Osteocyte (in vitro differentiated cells): ENCODE results near the gene ARSI. TPM values are rescaled to one million over a fixed set of nuclear protein-coding genes. Genes with fewer than 3 reads are reported as not detected.

ENCODE experiments used
- DNase-seq: peaks from one replicate; pipeline ENCODE4 v3.0.0; 2021; ENCODE audit warnings: mixed read lengths; ENCODE audit not compliant: unreplicated experiment; ENCODE audit errors: extremely low spot score
- H3K27ac Mint-ChIP-seq: one replicate; pipeline ENCODE4 v1.8.0; 2021; ENCODE audit warnings: mild to moderate bottlenecking, mixed read lengths; ENCODE audit not compliant: unreplicated experiment
- H3K27me3 Mint-ChIP-seq: one replicate; pipeline ENCODE4 v1.8.0; 2021; ENCODE audit warnings: mixed read lengths; ENCODE audit not compliant: unreplicated experiment
- H3K36me3 Mint-ChIP-seq: one replicate; pipeline ENCODE4 v1.8.0; 2021; ENCODE audit warnings: mixed read lengths; ENCODE audit not compliant: unreplicated experiment
- H3K4me1 Mint-ChIP-seq: one replicate; pipeline ENCODE4 v1.8.0; 2021; ENCODE audit warnings: mixed read lengths; ENCODE audit not compliant: unreplicated experiment
- H3K4me3 Mint-ChIP-seq: one replicate; pipeline ENCODE4 v1.8.0; 2021; ENCODE audit warnings: mild to moderate bottlenecking, moderate library complexity, mixed read lengths; ENCODE audit not compliant: unreplicated experiment
- H3K9me3 Mint-ChIP-seq: one replicate; pipeline ENCODE4 v1.8.0; 2021; ENCODE audit warnings: mixed read lengths; ENCODE audit not compliant: unreplicated experiment
- CTCF ChIP-seq: fragments of 200-600 bp; sonication (generic); IDR thresholded peaks from 2 replicates; pipeline ENCODE4 v1.5.0; 2021; ENCODE audit warnings: antibody characterized with exemption, mild to moderate bottlenecking, moderate library complexity
- total RNA-seq: library from RNA; stranded (reverse); gene quantifications from 2 replicates; pipeline ENCODE4 v1.2.1, GENCODE V29; 2021

ARSI gene
- total RNA-seq, 1 donor from 2014 or later = 0.51 TPM

GRCh38 chr5:150305095-150305494 lies 2.4 kb upstream of the ARSI start:
- Mint-ChIP-seq H3K36me3 (no peaks in the 10 kb centered on the region), H3K4me3 (no peak overlapping the region), H3K4me1 (peaks cover 36% of the 10 kb centered on the region), H3K27ac (no peak overlapping the region), H3K27me3 (no peaks in the 10 kb centered on the region), H3K9me3 (no peaks in the 10 kb centered on the region)
- TF ChIP-seq CTCF = no peak
- DNase-seq = no peak

- no peak for TF ChIP-seq CTCF
- H3K9me3 Mint-ChIP-seq = no peaks in the 10 kb centered on the region
- no peak overlapping the region for H3K27ac Mint-ChIP-seq
- peaks cover 32% of the 10 kb centered on the region for H3K4me1 Mint-ChIP-seq
- no peaks in the 10 kb centered on the region for H3K36me3 Mint-ChIP-seq
- DNase-seq = no peak
- no peaks in the 10 kb centered on the region for H3K27me3 Mint-ChIP-seq
- H3K4me3 Mint-ChIP-seq = no peak overlapping the region
Observed at GRCh38 chr5:150304481-150305081, 1.9 kb upstream of the ARSI start.

GRCh38 chr5:150303660-150304386 lies 1.1 kb upstream of the ARSI start:
- Mint-ChIP-seq H3K27ac (no peak overlapping the region), H3K9me3 (no peaks in the 10 kb centered on the region), H3K27me3 (no peaks in the 10 kb centered on the region), H3K36me3 (no peaks in the 10 kb centered on the region), H3K4me3 (no peak overlapping the region), H3K4me1 (peaks cover 27% of the 10 kb centered on the region)
- no peak for TF ChIP-seq CTCF
- no peak for DNase-seq

- no peak for TF ChIP-seq CTCF
- Mint-ChIP-seq H3K4me3 (peak overlapping the region; percentile 68), H3K36me3 (no peaks in the 10 kb centered on the region), H3K9me3 (no peaks in the 10 kb centered on the region), H3K27ac (no peak overlapping the region), H3K27me3 (no peaks in the 10 kb centered on the region), H3K4me1 (peaks cover 23% of the 10 kb centered on the region)
- DNase-seq = no peak
Observed at GRCh38 chr5:150303070-150303615, 438 bp upstream of the ARSI start.

GRCh38 chr5:150301901-150302300 lies 804 bp downstream of the ARSI start:
- no peak for TF ChIP-seq CTCF
- no peak for DNase-seq
- Mint-ChIP-seq H3K4me1 (peaks cover 19% of the 10 kb centered on the region), H3K27ac (no peak overlapping the region), H3K4me3 (no peak overlapping the region), H3K9me3 (no peaks in the 10 kb centered on the region), H3K27me3 (no peaks in the 10 kb centered on the region), H3K36me3 (no peaks in the 10 kb centered on the region)
